SK-N-MC (cell line): Measurements from ENCODE around the gene EGFL7.

Experiments
- EZH2 ChIP-seq: fragments of 200-600 bp; sonication (generic); IDR thresholded peaks from one replicate; pipeline ENCODE4 v1.6.1; 2017; ENCODE audit warnings: antibody characterized with exemption
- POLR2AphosphoS5 ChIP-seq: IDR thresholded peaks from 2 replicates; pipeline ENCODE4 v1.6.1; 2012; ENCODE audit warnings: mild to moderate bottlenecking, low read depth, low read length, borderline replicate concordance

DNA sequence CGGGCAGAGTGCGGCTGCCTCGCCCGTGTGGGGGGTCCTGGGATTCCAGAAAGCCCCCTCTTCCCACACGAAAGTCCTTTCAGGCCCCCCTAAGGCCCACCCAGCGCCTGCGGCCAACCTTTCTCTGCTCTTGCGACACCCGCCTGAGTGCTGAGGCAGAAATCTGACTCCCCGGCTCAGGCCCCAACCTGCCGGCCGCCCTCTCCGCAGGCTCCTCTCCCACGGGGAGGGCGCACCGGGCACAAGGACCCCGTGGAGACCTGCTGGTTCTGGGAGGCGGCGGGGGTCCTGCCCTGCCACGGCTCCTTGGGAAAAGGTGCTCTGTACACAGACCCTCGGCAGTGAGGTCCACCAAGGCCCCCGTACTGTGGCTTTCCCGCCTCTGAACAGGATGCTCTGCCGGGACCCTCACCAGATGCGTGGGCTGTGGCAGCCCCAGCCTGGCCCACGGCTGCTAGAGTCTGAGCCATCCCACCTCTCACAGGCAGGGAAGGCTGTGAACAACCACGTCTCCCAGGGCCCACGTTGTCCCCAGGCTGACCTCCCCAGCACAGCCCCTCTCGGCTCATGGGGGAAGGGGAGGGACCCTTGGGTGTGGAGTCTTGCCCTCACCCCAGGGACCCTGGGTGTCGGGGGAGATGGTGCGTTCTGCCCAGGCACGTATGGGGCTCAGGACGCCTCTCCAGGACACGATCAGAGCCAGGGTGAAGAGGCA lies 41.5 kb upstream of the EGFL7 start:
- TF ChIP-seq POLR2AphosphoS5 (no peak), EZH2 (no peak)
